ENCODE data around the gene SPTSSA. TPM values are rescaled to one million over a fixed set of nuclear protein-coding genes. Genes with fewer than 3 reads are reported as not detected.

The SPTSSA gene
- total and polyA plus RNA-seq, 2 experiments from 2014 or later = 27.5 to 36.4 TPM

GRCh38 chr14:34387974-34388516 is 74.0 kb downstream of the SPTSSA start:
- H3K27ac ChIP-seq (ENCODE audit: low read depth) = no peak overlapping the region
- no peaks in the 10 kb centered on the region for H3K27me3 ChIP-seq (ENCODE audit: insufficient read depth)
- H3K36me3 Mint-ChIP-seq (ENCODE audit: low read depth) = no peaks in the 10 kb centered on the region; the same call in 2 of the 3 replicates
- ATAC-seq (no peak), DNase-seq (ENCODE audit: low spot score) (no peak)
- no peak overlapping the region for H3K4me3 Mint-ChIP-seq
- peaks cover 7% of the 10 kb centered on the region; the same call in 1 of the 2 replicates for H3K9me2 ChIP-seq (ENCODE audit: insufficient read depth)
- no peaks in the 10 kb centered on the region for H3K79me2 ChIP-seq (replicated peaks; ENCODE audit: insufficient read depth)
- H3K4me2 ChIP-seq = no peak overlapping the region
- H3K36me3 ChIP-seq (ENCODE audit: insufficient read depth) = no peaks in the 10 kb centered on the region
- no peaks in the 10 kb centered on the region for H3F3A ChIP-seq (replicated peaks; ENCODE audit: low read depth)
- peaks cover 11% of the 10 kb centered on the region; the same call in 2 of the 3 replicates for H3K9me3 Mint-ChIP-seq
- H3K4me1 Mint-ChIP-seq = peaks cover 7% of the 10 kb centered on the region; the same call in 2 of the 3 replicates
- H3K4me1 ChIP-seq (ENCODE audit: insufficient read depth) = peaks cover 6% of the 10 kb centered on the region; the same call in 1 of the 2 replicates
- H2AFZ ChIP-seq = no peak overlapping the region
- no peak overlapping the region for H3K27ac Mint-ChIP-seq
- peaks cover 5% of the 10 kb centered on the region for H3K27me3 Mint-ChIP-seq (ENCODE audit: insufficient read depth, low read depth, poor library complexity)
- no peak overlapping the region for H3K4me3 ChIP-seq
- H4K20me1 ChIP-seq (replicated peaks; ENCODE audit: insufficient read depth) = no peaks in the 10 kb centered on the region
- TF ChIP-seq EZH2 (IDR thresholded peaks at IDR 0.05; ENCODE audit: low read depth, unreplicated experiment) = no peak
- TF ChIP-seq EZH2phosphoT487 (IDR thresholded peaks at IDR 0.05; ENCODE audit: unreplicated experiment) = no peak
- TF ChIP-seq STAT1 (IDR thresholded peaks at IDR 0.05; ENCODE audit: unreplicated experiment) = no peak
- no peak for TF ChIP-seq CREB1 (CRISPR knock-in tag; IDR thresholded peaks at IDR 0.05; ENCODE audit: low read depth)
- no peak for TF ChIP-seq ETS1 (IDR thresholded peaks at IDR 0.05)
- TF ChIP-seq ZNF331 (CRISPR knock-in tag; IDR thresholded peaks at IDR 0.05; ENCODE audit: low read depth) = no peak
- no peak for TF ChIP-seq ZNF462 (CRISPR knock-in tag; IDR thresholded peaks at IDR 0.05)
- TF ChIP-seq CTCF (conservative IDR thresholded peaks at IDR 0.05; ENCODE audit: low read depth in 2 of 2) = no peak
- TF ChIP-seq NANOG (IDR thresholded peaks at IDR 0.05; ENCODE audit: borderline replicate concordance) = no peak
- TF ChIP-seq POLR2AphosphoS5 (IDR thresholded peaks at IDR 0.05; ENCODE audit: low read depth) = no peak
- no peak for TF ChIP-seq JUNB (IDR thresholded peaks at IDR 0.05; ENCODE audit: unreplicated experiment)
- TF ChIP-seq ZNF114 (CRISPR knock-in tag; IDR thresholded peaks at IDR 0.05) = no peak
- TF ChIP-seq REST (IDR thresholded peaks at IDR 0.05; ENCODE audit: unreplicated experiment) = no peak

Data from GM23338 (cell line).